OCI-LY1 (cell line): ENCODE measurements around the gene KLHL1.

Experiments used
- EZH2 ChIP-seq: fragments of 200-600 bp; sonication (generic), shearing (Covaris generic); IDR thresholded peaks from 2 replicates; pipeline ENCODE4 v1.8.0; 2017; ENCODE audit warnings: borderline replicate concordance, mixed run types, mild to moderate bottlenecking, antibody characterized with exemption, low read length, moderate library complexity, mixed read lengths
- TF ChIP-seq, protein P1 (sequence below): fragments of 200-600 bp; sonication (generic), shearing (Covaris generic); IDR thresholded peaks from 2 replicates; pipeline ENCODE4 v1.5.1; 2017; ENCODE audit warnings: mild to moderate bottlenecking, antibody characterized with exemption, low read length, moderate library complexity, mixed read lengths

GRCh38 chr13:69912630-69913029 is 195.6 kb downstream of the KLHL1 start:
- TF ChIP-seq, protein P1, sequence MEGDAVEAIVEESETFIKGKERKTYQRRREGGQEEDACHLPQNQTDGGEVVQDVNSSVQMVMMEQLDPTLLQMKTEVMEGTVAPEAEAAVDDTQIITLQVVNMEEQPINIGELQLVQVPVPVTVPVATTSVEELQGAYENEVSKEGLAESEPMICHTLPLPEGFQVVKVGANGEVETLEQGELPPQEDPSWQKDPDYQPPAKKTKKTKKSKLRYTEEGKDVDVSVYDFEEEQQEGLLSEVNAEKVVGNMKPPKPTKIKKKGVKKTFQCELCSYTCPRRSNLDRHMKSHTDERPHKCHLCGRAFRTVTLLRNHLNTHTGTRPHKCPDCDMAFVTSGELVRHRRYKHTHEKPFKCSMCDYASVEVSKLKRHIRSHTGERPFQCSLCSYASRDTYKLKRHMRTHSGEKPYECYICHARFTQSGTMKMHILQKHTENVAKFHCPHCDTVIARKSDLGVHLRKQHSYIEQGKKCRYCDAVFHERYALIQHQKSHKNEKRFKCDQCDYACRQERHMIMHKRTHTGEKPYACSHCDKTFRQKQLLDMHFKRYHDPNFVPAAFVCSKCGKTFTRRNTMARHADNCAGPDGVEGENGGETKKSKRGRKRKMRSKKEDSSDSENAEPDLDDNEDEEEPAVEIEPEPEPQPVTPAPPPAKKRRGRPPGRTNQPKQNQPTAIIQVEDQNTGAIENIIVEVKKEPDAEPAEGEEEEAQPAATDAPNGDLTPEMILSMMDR = no peak
- no peak for TF ChIP-seq EZH2
